Measurements from ENCODE around the gene GPR119. TPM values are rescaled to one million over a fixed set of nuclear protein-coding genes. Genes with fewer than 3 reads are reported as not detected.
"Not testable (repeated sequence)": the region's sequence is repeated elsewhere in the genome, so short reads cannot be mapped to it uniquely, and the experiment has no call there.

Gene GPR119
- not detected in 2 replicates for total RNA-seq

DNA sequence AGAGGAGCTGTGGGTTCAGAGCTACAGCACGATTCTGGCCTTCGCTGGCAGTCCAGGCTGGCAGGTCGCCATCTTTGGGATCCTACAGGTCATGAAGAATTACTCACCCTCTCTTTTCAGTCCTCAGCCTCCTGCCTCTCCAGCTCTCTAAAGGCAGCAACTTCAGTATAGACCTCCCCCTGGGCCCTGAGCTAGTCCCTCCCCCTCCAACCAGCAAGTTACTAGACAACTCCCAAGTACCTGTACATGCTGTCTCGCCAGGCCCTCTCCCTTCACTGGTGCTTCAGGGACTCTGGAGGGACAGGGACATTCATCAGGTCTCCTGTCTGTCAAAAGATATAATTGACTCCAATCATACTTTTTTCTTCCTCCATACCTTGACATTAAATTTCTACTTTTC is at the start of gene GPR119:
Gene GPR119 (minus strand): TSS at position 155 of the 400 bp plus-strand sequence. CDS start 227 bp downstream, outside the sequence.
- no peak for DNase-seq (ENCODE audit: low read depth)

DNA sequence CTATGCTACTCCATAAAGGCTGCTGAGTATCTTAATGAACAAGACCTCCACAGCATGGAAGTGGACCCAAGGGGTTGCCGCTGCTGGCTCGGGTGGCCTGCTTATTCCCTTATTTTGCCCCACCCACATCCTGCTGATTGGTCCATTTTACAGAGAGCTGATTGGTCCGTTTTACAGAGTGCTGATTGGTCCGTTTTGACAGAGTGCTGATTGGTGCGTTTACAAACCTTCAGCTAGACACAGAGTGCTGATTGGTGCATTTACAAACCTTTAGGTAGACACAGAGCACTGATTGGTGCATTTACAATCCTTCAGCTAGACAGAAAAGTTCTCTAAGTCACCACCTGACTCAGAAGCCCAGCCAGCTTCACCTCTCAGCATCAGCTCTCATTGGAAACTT is 43.8 kb upstream of the GPR119 start:
- not testable (repeated sequence) for DNase-seq (ENCODE audit: low read depth)

DNA sequence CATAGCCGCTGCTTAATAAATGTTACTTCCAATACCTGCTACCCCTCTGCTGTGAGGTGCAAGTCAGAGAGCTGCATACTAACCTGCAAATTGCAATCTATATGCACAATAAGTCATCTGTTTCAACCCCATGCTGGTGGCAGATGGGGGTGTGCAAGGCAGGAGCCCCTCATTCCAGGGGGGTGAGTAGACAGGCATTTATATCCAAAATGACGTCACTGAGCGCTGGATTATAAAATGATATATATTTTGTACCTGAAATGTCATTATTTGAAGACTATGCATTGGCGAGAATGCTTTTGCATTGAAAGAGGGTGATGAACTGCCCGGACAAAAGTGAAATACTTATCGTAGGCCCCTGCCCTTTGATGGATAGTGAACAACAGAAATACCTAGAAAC is 41.1 kb upstream of the GPR119 start:
- DNase-seq (ENCODE audit: low read depth) = no peak

DNA sequence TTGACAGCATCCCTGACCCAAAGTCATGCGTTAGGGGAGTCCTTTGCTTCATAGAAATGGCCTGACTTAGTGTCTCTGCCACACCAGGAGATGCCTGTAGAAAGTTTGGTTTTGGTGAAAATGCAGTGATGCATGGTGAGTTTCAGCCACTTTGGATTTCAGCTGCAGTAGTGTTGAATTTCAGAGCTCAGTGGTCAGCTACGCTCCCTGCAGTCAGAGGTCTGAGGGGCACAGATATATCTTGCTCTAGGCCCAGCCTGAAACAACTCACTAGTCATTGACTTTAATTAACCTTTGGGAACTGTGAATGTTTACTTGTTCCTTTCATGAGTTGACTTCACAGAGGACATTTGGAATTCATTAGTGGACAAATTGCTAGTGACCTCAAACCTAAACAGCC is 33.8 kb upstream of the GPR119 start:
- DNase-seq (ENCODE audit: low read depth) = no peak

DNA sequence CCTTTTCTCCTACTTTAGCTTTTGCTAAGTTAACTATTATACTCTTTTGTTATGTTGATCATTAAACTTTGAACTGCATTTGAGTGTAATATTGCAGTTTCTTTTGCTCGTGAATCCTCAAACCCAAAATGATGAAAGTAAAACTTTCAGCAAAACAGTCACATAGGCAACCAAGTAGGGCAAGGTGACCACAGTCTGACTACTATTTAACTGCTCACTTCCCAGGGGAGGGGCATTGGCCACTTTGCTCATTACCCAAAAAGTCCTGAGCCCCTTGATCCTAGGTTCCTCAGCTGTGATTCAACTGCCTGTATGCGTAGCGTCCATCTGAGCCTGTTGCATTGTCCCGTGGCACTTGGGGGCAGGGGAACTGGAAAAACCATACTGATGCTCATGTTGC is 33.3 kb upstream of the GPR119 start:
- no peak for DNase-seq (ENCODE audit: low read depth)

DNA sequence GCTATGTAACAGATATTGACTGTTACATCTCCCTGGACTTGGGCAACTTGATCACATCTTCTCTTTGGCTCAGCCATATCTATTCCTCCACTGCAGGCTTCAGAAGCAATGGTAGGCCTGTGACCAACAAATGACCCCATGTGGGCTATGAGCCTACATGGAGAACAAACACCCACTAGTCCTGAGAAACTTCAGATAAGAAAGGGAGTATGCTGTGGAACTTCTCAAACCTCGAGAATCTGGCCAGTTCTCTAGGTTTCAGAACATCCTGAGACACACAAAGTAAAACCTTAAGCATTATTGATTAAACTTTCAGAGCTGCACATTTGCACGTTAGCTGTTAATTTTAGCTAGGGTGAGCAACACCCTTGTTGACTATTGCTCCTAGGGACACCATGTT is 32.6 kb upstream of the GPR119 start:
- no peak for DNase-seq (ENCODE audit: low read depth)

DNA sequence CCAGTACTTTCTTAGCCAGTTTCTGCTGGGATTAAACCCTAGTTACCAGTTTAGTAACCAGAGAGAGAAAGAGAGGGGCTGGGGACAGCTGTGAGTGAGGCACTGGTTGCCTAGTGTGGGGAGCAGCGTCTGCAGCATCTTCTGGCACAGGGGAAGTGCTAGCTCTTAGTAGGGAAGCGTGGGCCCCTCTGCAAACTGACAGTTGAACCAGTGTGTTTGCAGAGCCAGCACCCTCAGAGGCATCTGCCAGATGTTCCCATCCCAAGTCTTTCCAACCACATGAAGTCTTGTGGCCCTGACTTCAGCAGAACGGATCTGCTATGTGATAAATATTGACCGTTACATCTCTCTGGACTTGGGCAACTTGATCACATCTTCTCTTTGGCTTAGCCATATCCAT is 31.3 kb upstream of the GPR119 start:
- DNase-seq (ENCODE audit: low read depth) = no peak

DNA sequence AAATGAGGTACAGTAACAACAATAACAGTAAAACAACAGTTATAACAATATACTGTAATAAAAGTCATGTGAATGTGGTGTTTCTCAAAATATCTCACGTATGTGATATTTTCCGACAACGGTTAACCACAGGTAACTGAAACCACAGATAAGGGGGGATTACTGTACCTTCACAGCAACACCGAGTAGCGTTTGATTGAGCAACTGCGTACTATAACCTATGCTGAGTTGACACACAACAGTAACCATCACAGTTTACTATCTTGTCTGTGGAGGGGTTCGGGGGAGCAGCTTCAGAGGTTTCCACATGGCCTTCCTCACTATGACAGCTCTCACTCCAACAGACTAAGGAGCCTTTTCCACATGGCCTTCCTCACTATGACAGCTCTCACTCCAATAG is 29.7 kb upstream of the GPR119 start:
- no peak for DNase-seq (ENCODE audit: low read depth)

DNA sequence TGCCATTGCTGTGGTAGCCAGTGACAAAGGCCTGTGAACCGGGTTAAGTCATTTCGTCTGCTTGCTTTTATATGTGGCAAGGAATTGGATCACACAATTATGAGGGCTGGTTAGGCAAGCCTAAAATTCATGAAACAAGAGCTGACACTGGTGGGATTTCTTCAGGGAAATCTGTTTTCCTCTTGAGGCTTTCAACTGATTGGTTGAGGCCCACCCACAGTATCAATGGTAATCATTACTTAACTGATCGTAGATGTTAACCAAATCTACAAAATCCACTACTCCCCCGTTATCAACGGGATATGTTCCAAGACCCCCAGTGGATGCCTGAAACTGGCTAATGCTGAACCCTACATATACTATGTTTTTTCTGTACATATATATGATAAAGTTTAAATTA is 29.3 kb upstream of the GPR119 start:
- no peak for DNase-seq (ENCODE audit: low read depth)

DNA sequence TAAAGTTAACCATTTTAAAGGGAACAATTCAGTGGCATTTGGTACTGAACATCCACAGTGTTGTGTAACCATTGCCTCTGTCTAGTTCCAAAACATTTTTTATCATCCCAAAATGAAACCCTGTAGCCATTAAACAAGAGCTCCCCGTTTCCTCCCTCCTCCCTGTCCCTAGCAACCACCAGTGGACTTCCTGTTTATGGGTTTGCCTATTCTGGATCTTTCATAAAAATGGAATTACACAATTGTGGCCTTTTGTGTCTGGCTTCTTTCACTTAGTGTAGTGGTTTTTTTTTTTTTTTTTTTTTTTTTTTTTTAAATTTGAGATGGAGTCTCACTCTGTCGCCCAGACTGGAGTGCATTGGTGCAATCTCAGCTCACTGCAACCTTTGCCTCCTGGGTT is 27.9 kb upstream of the GPR119 start:
- no peak for DNase-seq (ENCODE audit: low read depth)

DNA sequence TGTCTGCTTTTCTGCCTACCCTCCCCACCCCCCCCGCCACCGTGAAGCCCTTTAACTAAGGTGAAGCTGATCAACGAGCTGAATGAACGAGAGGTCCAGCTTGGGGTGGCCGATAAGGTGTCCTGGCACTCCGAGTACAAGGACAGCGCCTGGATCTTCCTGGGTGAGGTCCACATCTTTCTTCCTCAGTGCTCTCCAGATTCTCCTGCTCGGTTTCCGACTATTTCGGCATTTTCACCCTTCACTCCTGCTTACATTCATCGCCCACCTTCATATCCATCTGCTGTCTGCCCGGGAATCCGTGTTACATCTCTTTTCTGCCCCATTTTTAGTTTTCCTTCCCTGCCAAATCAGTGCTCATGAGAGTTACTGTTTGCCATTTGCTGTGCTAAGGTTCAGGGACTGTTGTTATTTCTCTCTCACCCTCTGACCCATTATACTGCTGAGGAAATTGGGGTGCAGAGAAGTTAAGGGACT is 16.8 kb upstream of the GPR119 start:
- no peak for DNase-seq (ENCODE audit: low read depth)

DNA sequence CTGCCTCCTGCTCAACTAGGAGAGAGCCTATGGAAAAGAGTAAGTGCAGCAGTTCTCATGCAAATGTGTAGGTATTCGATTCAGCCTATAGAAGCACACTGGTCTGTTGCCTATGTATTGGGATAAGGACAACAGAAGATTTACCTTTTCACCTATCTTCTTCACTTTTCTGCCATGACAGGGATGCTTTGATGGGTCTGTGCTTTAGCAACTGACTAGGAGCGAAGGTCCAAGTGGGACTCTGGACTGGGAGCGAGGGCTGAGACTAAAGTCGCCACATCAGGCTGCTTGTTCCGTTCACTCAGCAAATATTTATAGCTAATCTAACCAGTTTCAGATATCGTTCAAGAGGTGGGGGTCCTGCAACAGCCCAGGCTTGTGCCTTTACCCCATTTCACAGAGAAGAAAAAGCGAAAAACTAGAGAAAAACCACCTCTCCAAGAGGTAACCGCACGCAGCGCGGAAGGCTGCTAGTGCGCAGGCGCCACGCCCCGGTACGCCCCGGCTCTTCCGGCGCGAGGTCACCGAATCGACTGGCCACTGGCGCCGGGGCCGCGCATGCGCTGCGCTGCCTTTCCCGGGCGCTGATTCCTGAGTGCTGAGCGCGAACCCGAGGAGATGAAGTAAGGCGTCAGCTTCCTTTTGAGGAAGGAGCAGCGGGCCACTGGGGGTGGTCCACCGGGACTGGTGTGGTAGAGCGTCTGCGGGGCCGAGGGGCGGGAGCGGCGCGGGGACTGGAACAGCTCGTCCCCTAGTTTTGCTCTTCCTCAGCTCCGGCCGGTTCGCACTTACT is 16.1 kb upstream of the GPR119 start, which contains the start of gene RBMX2:
Gene RBMX2 (plus strand): TSS at position 573 of the 793 bp plus-strand sequence. CDS start 46 bp downstream, at position 619.
- DNase-seq (ENCODE audit: low read depth) = peak; percentile 52

DNA sequence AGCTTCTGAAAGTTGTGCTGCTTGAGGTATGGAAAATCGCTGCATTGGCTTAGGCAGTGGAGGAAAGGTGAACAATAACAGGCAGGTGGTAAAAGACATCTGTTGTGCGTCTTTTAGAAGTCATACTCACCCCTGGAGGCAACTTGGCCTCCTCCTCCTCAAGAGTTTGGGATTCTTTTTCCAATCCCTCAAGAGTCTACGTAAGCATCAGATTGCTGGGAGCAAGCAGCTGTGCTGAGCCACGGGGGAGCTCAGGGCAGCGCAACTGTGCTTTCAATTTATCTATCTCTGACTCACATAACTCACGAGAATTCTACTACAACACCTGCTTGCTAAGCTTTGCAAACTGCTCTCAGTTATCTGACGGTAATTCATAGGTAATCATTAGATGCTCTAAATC is 9.9 kb upstream of the GPR119 start:
- DNase-seq (ENCODE audit: low read depth) = no peak

DNA sequence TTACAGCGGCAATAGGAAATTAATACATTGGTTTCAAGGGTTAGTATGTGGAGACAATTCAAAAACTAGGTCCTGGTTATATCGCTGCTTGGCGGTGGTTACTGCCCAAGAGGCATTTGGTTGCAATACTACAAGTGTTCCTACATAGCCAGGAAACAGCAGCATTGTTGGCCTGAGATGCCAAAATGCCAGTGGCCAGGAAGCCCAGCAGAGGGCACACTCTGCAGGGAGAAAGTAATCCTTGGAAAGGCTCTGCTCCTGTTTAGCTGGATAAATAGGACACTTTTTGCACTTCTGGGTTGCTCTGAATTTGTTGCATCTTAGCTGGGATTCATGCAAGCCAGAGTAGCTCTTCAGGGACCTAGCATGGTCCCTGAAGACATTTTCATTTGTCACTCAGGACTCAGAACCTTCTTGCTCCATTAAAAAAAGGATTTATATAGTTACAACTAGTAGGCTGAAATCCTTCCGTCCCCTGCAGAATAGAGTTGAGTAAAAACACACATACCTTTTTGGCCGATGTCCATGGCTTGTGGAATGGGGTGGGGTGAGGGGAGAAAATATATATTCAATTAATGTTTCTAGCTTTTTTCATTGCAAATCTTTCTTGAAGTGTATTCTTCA is 8.1 kb upstream of the GPR119 start:
- DNase-seq (ENCODE audit: low read depth) = peak; percentile 45

DNA sequence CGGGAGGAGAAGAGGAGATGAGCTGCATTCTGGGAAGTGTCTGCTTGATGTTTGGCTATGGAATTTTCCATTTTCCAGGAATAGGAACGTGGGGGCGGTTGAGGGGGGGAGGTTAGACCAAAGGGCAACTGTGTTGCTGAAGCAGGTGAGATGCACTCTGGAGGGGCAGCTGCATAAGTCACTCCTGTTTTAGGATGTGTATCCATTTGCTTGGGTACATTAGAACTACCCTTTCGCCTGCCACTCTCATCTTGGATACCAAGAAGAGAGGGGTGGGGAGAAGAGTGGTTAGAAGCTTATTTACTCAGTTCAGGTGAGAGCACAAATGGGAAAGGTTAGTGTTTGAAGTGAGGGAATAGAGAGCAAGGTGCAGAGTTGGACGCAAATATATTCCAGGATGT is 934 bp upstream of the GPR119 start:
- DNase-seq (ENCODE audit: low read depth) = no peak

DNA sequence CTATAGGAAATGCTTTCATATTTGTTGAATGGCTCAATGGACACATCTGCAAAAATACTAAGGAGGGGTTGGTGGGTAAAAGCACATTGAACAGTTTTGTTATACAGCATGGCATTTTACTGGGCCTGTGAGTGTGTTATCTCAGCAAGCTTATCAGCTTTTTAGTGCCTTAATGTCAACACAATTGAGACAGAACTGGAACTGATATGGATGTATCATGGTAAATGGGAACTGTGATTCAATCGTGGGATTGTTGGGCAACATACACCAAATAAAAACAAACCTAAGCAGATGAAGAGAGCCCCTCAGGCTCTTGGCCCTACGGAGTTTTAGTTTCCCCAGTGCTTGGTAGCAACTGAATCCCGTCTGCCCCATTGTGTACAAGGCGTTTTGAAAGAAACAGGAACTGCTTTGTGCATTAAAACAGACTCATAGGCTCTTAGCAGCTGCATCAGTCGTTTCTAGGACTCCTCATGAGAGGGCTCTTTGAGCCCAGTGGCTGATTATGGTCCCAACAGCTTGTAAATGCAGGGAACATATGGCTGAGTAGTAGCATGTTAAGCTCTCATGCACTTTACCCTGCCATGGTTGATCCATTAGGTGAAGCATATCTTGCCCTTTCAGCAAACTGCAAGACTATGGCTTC is 7.3 kb downstream of the GPR119 start:
- DNase-seq (ENCODE audit: low read depth) = no peak

DNA sequence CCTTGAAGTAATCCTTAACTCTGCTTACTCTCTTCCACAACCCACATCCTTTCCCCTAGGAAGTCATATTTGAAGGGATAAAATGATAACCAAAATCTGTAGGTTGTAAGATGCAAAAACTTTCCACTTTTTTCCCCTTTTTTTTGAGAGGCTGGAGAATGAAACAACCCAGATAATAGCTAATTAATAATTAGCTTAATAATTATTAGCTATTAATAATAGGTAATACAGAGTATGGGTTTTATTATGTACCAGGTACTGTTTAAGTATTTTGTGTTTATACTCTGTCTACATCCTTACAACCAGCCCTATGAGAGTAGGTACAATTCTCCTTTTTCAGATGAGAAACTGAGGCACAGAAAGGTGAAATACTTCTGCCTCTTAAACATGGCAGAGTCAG is 9.4 kb downstream of the GPR119 start:
- no peak for DNase-seq (ENCODE audit: low read depth)

DNA sequence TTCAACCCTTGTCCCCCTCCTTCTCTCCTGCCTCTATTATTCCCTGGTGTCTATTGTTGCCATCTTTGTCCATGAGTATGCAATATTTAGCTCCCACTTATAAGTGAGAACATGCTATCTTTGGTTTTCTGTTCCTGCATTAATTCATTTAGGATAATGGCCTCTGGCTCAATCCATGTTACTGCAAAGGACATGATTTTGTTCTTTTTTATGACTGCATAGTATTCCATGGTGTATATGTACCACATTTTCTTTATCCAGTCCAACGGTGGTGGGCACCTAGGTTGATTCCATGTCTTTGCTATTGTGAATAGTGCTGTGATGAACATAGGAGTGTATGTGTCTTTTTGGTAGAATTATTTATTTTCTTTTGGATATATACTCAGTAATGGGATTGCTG is 33.4 kb downstream of the GPR119 start:
- DNase-seq (ENCODE audit: low read depth) = not testable (repeated sequence)

DNA sequence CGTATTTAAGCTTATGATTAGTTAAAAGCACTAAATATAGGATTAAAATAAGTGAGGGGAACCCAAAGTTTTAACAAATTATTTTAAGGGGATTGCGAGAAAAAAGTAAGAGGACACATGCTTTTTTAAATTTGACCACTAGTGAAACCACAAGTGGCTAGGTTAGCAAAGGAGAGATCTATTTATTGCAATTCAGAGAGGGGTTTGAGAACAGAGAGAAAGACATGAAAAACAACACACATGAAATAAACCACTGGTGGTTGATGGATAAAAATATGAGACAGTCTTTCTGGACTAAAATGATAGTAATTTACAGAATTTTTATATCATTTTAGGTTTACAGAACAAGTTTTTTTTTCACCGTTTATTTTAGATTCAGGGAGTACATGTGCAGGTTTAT is 33.9 kb downstream of the GPR119 start:
- no peak for DNase-seq (ENCODE audit: low read depth)

DNA sequence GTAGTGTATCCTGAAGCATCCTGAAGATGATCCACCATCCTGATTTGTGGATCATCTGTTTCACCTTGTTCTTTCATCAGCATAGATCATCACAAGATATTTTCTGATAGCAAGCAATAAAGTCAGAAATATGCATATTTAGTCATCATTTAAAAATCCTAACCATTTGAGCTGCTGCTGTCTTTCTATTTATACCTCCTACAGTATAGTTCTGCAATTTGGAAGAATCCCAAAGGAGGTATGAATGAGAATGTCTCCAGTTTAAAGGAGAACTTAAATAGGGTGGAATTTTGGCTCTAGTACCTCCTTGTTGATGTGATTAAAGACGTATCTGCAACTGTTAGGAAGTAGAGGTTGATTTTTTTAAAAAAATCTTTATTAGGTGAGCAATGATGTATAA is 38.2 kb downstream of the GPR119 start:
- no peak for DNase-seq (ENCODE audit: low read depth)

DNA sequence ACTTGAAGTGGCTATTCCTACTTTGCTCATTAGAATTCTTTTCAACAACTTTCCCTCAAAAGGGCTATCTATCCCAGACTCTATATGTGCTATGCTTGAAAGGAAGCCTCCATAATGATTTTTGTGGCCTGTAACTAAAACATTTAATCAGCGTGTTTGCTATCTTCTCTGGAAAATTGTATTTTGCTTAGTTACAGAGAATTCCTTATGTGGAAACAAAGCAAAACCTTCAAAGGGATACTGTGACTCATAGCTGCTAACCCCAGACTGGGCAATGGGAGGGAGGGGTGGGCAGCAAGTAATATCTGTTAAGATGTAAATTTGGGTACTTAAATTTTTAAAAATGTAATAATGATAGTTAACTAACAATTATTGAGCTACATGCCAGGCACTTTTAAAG is 42.1 kb downstream of the GPR119 start:
- peak; percentile 25 for DNase-seq (ENCODE audit: low read depth)

DNA sequence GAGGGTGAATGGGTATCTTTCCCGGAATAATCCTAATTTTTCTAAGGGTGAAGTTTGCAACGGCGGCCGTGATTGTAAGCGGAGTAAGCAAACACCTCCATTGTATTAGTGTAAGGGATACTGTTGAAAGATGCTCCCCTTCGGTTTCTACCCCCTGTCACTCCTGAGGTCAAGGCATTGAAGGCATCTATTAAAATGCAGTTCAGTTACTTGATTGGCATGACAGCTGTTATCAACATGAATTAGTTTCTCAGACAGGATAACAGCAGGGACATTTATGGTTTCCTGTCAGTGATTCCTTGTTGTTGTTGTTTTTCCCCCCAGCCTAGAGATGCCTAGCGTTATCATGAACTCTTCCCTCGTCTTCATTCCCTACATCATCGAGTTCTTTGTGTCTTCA is 45.2 kb downstream of the GPR119 start:
- DNase-seq (ENCODE audit: low read depth) = no peak

Measured in renal cortical epithelial cell (primary cell).